Measurements from ENCODE around the gene LRRC8E.

The LRRC8E gene

DNA sequence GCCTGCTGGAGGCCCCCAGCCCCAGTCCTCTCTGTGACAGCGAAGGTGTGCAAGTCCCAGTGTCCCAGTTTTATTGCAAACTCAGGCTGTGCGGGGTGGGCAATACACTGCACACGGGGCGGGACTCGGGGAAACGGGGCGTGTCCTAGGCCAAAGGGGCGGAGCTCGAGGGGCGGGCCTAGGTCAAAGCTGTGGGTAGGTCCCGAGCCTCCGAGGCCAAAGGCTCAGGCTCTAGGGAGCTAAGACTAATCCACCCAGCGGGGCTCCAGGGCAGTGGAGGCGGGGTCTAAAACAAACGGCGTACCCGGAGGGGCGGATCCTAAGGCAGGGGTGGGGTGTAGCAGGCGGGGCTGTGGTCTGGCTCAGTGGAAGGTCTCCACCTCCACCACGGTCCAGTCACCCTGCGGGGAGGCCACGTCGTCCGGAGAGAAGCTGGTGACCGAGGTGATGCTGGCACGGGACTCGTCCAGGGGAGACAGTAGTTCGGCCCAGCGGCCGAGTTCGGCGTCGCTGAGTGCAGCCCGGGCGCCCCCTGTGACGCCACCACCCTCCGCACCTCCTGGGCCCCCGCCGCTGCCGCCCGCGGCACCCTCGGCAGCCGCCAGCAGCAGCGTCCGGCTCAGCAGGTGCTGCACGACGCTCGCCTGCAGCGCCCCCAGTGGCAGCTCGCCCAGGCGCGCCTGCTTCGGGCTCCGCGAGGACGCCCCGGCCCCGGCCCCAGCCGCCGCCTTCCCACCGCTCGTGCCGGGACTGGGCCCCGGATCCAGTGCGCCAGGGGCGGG is 19.4 kb upstream of the LRRC8E start:
- DNase-seq, result peak; percentile 78

- DNase-seq, result peak; percentile 59
These were observed 18.8 kb upstream of the LRRC8E start for GRCh38 chr19:7869453-7869909.

- DNase-seq, result peak; percentile 86
These were observed 18.3 kb upstream of the LRRC8E start for GRCh38 chr19:7869910-7870511.

DNA sequence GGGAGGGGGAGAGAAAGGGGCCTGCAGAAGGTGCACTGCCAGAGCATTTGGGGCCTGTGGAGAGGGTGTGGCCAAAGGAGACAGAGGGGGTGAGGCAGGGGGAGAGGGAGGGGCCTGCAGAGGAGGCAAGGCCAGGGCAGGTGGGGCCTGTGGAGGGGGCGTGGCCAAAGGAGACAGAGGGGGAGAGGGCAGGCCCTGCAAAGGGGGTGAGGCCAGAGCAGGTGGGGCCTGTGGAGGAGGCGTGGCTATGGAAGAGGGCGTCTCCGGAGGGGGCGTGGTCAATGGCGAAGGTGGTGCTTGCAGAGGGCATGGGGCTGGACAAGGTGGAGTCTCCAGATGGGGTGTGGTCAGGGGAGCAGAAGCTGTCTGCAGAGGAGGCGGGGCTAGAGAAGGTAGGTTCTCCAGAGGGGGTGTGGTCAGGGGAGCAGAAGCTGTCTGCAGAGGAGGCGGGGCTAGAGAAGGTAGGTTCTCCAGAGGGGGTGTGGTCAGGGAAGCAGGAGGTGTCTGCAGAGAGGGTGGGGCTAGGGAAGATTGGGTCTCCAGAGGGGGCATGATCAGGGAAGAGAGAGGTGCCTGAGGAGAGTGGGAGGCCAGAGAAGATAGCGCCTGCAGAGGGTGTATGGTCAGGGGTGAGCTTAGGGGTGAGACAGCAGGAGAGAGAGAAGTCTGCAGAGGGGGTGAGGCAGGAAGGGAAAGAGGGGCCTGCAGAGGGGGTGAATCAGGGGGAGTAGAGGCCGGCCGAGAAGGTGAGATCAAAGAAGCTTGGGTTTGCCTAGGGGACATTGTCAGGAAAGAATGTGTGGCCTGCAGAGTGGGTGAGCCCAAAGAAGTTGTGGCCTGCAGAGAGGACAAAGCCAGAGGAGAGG is 17.5 kb upstream of the LRRC8E start:
- DNase-seq, result peak; percentile 87

- peak; percentile 88 for DNase-seq
These were observed 16.6 kb upstream of the LRRC8E start for GRCh38 chr19:7871437-7872305.

DNA sequence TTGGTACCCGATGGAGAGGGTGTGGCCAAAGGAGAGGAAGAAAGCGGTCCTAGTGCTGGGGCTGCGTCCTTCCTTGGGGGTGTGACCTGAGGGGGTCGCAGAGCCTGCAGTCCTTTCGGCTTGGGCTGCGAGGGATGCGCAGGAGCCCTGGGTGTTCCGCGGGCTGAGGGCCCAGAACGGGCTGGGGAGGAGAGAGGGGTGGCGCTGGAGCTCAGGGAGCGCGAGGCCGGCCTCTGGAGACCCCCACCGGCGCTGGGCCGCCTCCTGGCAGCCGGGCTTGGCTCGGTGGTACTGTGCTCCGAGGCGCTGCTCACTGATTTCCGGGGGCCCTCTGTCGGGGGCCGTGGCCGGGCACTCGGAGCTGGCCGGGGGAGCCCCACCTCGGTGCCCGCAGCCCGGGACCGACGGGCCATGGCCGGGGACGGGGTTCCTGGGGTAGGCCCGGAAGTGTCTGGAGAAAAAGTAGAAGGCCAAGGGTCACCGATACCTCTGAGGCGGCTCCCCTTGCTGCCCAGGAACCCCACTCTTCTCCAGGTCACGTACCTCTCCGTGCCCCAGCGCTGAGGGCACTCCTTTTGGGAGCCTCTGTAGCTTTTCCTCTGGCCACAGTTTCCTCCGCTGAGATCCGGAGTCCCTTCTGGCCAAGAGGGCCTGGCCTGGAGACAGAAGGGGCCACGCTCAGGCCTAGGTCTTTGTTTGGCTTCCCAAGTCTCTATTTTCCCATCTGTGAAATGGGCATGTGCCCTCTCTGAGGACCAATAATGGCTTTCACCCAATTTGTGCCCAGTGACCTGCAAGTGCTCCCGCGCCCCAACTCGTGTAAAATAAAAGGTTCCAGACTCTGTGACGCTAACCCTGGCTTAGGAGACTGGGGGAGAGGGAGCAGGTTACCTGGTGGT is 15.8 kb upstream of the LRRC8E start:
- no peak for DNase-seq

DNA sequence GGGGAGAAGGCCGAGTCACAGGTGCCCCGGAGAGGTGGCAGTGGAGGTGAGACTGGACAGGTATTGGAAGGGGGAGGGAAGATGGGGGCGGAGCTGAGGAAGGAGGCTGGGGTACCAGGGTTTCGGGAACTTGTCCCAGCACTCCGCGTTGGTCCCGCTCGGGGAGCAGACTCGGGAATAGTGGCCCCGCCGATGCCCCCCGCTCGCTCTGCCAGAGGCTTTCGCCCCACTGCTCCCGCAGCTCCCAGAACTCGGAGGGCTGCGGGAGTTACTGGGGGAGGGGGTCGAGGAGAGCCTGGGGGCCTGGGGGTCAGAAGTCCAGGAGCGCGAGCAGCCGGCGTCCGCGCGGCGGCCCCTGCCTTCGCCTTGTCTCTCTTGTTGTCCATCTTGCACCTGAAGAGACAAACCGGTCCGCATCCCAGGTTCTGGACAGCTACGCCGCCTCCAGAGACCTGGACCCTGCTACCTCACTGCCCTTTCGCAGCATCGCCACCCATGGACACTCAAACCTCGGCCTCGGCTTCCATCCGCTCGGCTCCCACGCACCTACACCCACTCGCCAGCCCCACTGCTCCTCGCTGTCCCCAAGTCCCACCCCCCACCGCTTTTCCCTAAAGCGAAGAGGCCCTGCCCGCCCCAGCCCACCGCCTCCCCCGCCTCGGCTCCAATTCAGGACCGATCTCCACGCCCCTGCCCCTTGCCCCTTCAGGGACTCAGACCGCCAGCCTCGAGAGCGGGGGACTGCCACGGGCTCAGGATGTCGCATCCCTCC is 14.8 kb upstream of the LRRC8E start:
- DNase-seq, result no peak

DNA sequence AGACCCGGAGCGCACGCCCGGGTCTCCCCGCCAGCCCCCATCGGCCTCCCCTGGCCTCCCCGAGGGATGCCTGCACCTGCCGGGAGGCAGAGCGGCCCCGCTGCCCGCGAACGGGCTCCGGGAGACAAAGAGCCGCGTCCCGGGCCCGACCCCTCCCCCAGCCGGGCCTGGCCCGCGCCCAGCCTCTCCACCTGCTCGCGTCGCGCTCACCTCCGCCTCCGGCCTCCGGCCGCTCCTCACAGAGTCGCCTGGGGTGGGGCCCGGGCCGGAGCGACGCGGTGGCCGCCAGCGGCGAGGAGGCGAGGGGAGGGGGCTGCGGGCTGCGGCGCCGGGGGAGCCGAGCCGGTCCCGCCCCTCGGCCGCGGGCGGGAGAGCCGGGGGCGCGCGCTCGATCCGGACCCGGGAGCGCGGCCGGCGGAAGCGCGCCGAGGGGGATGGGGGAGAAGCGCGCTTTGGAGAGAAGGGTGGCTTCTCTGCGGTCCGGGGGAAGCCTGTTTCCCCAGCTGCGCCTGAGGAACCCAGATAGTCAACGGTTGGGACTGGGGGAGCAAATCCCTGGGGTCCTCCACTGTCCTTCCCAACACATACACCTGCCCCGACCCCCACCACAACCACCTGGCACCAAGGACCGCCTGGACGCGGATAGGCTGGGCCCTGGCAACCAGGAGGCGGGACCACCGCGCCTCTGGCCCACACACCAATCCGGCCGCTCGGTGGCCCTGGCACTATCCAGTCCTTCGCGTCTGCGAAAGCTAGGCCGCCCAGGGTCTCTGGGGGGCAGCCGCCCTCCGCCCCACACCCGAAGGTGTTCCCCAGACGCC is 14.0 kb upstream of the LRRC8E start, which contains the start of gene PRR36:
Gene PRR36, minus strand, starts transcription at position 315 of the 821 bp plus-strand sequence. CDS start 701 bp downstream, outside the sequence.
- DNase-seq, result peak; percentile 20

- no peak for DNase-seq
These were observed 13.4 kb upstream of the LRRC8E start for GRCh38 chr19:7874897-7875273.

- no peak for DNase-seq
These were observed 11.0 kb upstream of the LRRC8E start for GRCh38 chr19:7877249-7877836.

- DNase-seq, result no peak
These were observed 9.1 kb upstream of the LRRC8E start for GRCh38 chr19:7879111-7879807.

DNA sequence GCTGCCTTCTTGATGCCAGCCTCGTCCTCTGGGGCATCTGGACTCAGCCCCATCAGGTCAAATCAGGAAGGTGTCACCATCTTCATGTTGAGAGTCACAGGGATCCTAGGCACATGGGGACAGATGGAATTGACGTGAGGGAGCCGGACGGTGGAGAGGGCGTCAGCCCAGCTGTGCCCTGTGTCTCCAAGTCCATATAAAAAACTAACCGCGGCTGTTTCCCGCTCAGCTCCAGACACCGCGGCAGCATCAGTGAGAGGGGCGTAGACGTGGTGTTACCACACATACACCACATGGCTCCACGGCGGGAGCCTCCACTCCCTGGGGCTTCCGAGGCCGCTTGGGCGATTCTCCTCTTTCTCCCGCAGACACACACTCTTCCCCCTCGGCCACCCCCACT is 8.5 kb upstream of the LRRC8E start:
- no peak for DNase-seq

GRCh38 chr19:7881910-7882309 is 6.4 kb upstream of the LRRC8E start:
- no peak for DNase-seq

GRCh38 chr19:7883105-7883504 is 5.2 kb upstream of the LRRC8E start:
- no peak for DNase-seq

DNA sequence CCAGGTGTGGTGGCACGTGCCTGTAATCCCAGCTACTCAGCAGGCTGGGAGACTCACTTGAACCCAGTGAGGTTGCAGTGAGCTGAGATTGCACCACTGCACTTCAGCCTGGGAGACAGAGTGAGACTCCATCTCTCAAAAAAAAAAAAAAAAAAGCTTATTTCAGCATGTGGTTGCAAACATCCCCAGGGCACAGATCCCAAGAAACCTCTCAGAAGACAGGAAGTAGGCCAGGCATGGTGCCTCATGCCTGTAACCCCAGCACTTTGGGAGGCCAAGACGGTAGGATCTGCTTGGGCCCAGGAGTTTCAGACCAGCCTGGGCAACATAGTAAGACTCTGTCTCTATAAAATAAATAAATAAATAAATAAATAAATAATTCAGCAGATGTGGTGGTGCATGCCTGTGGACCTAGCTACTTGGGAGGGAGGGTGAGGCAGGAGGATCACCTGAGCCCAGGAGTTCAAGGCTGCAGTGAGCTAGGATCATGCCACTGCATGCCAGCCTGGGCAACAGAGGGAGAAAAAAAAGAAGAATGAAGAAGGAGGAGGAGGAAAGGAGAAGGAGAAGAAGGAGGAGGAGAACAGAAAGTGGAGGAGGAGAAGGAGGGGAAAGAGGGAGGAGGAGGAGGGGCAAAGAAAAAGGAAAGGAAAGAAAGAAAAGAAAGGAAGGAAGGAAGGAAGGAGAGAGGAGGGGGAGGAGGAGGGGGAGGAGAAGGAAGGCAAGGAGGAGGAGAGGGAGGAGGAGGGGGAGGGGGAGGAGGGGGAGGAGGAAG is 4.3 kb upstream of the LRRC8E start:
- no peak for DNase-seq

- no peak for DNase-seq
These were observed 2.5 kb upstream of the LRRC8E start for GRCh38 chr19:7885818-7886217.

- DNase-seq, result no peak
These were observed 734 bp upstream of the LRRC8E start for GRCh38 chr19:7887408-7888144.
